Subcutaneous adipose tissue (tissue), 4 donors: ENCODE measurements around the gene KRTAP5-5. TPM values are rescaled to one million over a fixed set of nuclear protein-coding genes. Genes with fewer than 3 reads are reported as not detected.
"Not testable (repeated sequence)": the region's sequence is repeated elsewhere in the genome, so short reads cannot be mapped to it uniquely, and the experiment has no call there.

ENCODE experiments used
- CTCF ChIP-seq: fragments of 450-650 bp; IDR thresholded peaks from one replicate; pipeline ENCODE4 v1.5.1; 2016; ENCODE audit warnings: low read depth, mild to moderate bottlenecking, control low read depth, antibody characterized with exemption, moderate library complexity
- total RNA-seq, 4 donors: library from RNA; depleted of rRNA; stranded (reverse); fragments of >200 nt; gene quantifications; one replicate each; pipeline ENCODE4 v1.1.0, GENCODE V29; 2016

KRTAP5-5 gene, protein sequence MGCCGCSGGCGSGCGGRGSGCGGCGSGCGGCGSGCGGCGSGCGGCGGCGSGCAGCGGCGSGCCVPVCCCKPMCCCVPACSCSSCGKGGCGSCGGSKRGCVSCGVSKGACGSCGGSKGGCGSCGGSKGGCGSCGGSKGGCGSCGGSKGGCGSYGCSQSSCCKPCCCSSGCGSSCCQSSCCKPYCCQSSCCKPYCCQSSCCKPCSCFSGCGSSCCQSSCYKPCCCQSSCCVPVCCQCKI
- not detected for total RNA-seq

GRCh38 chr11:1629326-1630185 lies at the start of gene KRTAP5-5:
Gene KRTAP5-5, plus strand, starts transcription at chr11:1629775. Its CDS starts 66 bp downstream, at chr11:1629841.
- TF ChIP-seq CTCF, result no peak

DNA sequence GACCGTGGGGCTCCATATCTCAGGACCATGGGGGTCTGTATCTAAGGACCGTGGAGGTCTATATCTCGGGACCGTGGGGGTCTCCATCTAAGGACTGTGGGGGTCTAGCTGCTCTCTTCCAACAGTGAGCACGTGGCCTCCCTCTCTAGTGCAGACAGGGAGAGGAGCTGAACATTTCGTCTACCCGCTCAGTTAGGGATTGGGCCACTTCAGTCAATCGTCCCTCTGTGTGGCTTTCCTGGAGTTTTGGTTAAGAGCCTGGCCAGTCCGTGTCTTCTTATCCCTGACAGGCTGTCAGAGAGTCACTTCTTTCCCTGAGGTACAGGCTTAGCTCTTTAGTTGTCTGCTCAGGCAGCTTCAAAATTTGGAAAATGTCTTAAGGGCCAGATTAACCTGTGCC lies 47.6 kb upstream of the KRTAP5-5 start:
- no peak for TF ChIP-seq CTCF

GRCh38 chr11:1584661-1585370 lies 44.8 kb upstream of the KRTAP5-5 start, which contains the start of gene KRTAP5-1:
Gene KRTAP5-1, minus strand, starts transcription at chr11:1585283. Its CDS starts 34 bp downstream, at chr11:1585249.
- TF ChIP-seq CTCF, result not testable (repeated sequence)

DNA sequence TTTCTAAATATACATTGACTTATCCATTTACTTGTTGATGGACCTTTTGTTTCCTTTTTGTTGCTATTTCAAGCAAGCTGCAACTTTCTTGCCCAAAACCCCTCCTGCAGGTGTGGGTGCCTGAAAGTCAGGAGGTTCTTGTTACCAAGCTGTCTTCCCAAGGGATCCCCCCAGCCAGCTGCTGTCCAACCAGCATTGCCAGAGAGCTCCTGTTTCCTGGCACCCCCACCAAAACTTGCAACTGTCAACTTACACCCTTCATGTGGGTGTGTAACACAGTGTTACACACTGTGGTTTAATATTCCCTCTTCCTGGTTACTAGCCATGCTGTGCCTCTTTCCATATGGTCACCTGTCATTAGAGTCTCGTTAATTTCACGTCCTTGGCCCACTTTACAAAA lies 42.9 kb upstream of the KRTAP5-5 start:
- no peak for TF ChIP-seq CTCF

DNA sequence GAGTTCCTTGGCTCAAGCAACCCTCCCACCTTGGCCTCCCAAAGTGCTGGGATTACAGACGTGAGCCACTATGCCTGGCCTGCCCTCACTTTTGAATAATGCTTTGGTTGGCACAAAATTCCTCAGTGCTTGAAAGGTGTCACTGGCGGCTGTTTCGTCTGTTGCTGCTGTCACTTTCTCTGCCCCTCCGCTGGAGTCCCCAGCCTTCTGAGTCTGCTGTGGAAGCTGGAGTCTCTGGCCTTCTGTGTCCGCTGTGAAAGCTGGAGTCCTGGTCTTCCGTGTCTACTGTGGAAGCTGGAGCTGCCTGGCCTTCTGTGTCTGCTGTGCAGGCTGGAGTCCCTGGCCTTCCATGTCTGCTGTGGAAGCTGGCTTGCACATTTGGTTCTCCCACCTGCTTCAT lies 39.6 kb upstream of the KRTAP5-5 start:
- TF ChIP-seq CTCF, result no peak

- TF ChIP-seq CTCF, result no peak
Measured at GRCh38 chr11:1592628-1593027, 36.9 kb upstream of the KRTAP5-5 start.
